Kidney (tissue), 14 donors: ENCODE measurements around the gene OR10AD1. TPM values are rescaled to one million over a fixed set of nuclear protein-coding genes. Genes with fewer than 3 reads are reported as not detected.

Experiments used
- DNase-seq, 5 donors: peaks; one replicate each; pipeline ENCODE4 v3.0.0-alpha.2; 2013 to 2020
- FAIRE-seq: peaks from 2 replicates; lab custom pipeline; 2012; peaks lifted over from hg19 to GRCh38; lab: Jason Lieb, UNC
- H3K27ac ChIP-seq, 2 donors: one replicate each; pipeline ENCODE4 v1.7.0; 2013; ENCODE audit warnings: low read depth in 2 of 2, low read length in 2 of 2, inconsistent platforms in 1 of 2
- H3K27me3 ChIP-seq: one replicate; pipeline ENCODE4 v1.7.1; 2013; ENCODE audit warnings: low read length, inconsistent platforms; ENCODE audit not compliant: control insufficient read depth, insufficient read depth
- H3K36me3 ChIP-seq, 3 donors: one replicate each; pipeline versions ENCODE4 v1.7.0 to v1.7.1; 2013; ENCODE audit warnings: low read length in 3 of 3, control low read depth in 1 of 3, inconsistent platforms in 1 of 3; ENCODE audit not compliant: insufficient read depth in 3 of 3, control insufficient read depth in 2 of 3
- H3K4me1 ChIP-seq, 3 donors: one replicate each; pipeline versions ENCODE4 v1.7.0 to v1.7.1; 2013; ENCODE audit warnings: low read length in 3 of 3, inconsistent platforms in 1 of 3, low read depth in 1 of 3; ENCODE audit not compliant: control insufficient read depth in 2 of 3, insufficient read depth in 2 of 3
- H3K4me3 ChIP-seq, 3 donors: one replicate each; pipeline versions ENCODE4 v1.7.0 to v1.8.1; 2013; ENCODE audit warnings: low read length in 3 of 3, control low read depth in 1 of 3, inconsistent platforms in 1 of 3
- H3K9ac ChIP-seq, 3 donors: one replicate each; pipeline versions ENCODE4 v1.7.0 to v1.7.1; 2013; ENCODE audit warnings: low read length in 3 of 3, control low read depth in 1 of 3, inconsistent platforms in 1 of 3
- H3K9me3 ChIP-seq, 3 donors: one replicate each; pipeline versions ENCODE4 v1.7.0 to v1.7.1; 2013; ENCODE audit warnings: low read length in 3 of 3, control low read depth in 1 of 3, inconsistent platforms in 1 of 3; ENCODE audit not compliant: control insufficient read depth in 2 of 3, insufficient read depth in 1 of 3
- intact Hi-C: fragments of 100-400 bp; cut with DNase I; formaldehyde crosslinking; loops from one replicate; pipeline ENCODE4 v1.11.1; 2022
- polyA plus RNA-seq: library from polyadenylated mRNA; stranded (reverse); fragments of 350-450 nt; fragmentation: Illumina TruSeq; extraction: RNeasy Lipid Tissue Mini Kit (QIAGEN cat#74804); gene quantifications from one replicate; pipeline ENCODE4 v1.2.3, GENCODE V29; 2014; ENCODE audit warnings: low read depth, low replicate concordance; ENCODE audit not compliant: insufficient read depth
- total RNA-seq: library from RNA; stranded (reverse); fragmentation: NEBNext Ultra II Directional; extraction: Animal tissue kit (Norgen Biotek cat#: 25700); gene quantifications from one replicate; pipeline ENCODE4 v1.2.1, GENCODE V29; 2021
- TF ChIP-seq, protein P1 (sequence below): IDR thresholded peaks from 3 replicates; pipeline ENCODE4 v1.5.1; 2012; ENCODE audit warnings: mild to moderate bottlenecking, moderate library complexity, borderline replicate concordance; ENCODE audit not compliant: insufficient read depth; ENCODE audit errors: extremely low read depth
- donor health status: control.
- donor health status: control.
- donor health status: control.
- donor health status: control.
- donor health status: control.
- donor health status: DM: yes; HTN: yes; CAD: no.
- donor health status: Normal renal cell carcinoma (clear cell type).

OR10AD1 gene
- total and polyA plus RNA-seq, 2 donors from 2014 or later: not detected

DNA sequence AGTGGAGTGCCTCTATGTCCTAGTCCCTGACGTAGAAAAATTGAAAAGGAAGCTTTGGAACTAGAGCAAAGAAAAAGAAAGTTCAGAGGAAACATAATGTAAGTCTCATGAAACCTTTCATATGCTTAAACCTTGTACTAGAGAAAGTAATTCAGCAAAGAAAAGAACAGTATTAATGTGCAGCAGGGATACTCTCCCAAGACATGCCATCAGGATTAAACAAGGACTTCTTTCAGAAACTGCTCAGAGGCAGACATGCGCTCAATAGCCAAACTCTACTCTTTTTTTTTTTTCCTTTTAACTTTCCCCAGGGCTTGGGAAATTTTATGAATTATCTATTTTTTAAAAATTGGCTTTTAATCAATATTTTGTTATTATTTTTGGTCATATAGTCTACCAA, 38.6 kb downstream of the OR10AD1 start:
- H3K36me3 ChIP-seq: no peaks in the 10 kb centered on the region
- H3K9ac ChIP-seq: no peak overlapping the region
- no peak for FAIRE-seq
- intact Hi-C loops: no loop called here
- TF ChIP-seq, protein P1, sequence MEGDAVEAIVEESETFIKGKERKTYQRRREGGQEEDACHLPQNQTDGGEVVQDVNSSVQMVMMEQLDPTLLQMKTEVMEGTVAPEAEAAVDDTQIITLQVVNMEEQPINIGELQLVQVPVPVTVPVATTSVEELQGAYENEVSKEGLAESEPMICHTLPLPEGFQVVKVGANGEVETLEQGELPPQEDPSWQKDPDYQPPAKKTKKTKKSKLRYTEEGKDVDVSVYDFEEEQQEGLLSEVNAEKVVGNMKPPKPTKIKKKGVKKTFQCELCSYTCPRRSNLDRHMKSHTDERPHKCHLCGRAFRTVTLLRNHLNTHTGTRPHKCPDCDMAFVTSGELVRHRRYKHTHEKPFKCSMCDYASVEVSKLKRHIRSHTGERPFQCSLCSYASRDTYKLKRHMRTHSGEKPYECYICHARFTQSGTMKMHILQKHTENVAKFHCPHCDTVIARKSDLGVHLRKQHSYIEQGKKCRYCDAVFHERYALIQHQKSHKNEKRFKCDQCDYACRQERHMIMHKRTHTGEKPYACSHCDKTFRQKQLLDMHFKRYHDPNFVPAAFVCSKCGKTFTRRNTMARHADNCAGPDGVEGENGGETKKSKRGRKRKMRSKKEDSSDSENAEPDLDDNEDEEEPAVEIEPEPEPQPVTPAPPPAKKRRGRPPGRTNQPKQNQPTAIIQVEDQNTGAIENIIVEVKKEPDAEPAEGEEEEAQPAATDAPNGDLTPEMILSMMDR: no peak
- H3K27me3 ChIP-seq: no peaks in the 10 kb centered on the region
- H3K4me1 ChIP-seq: no peaks in the 10 kb centered on the region
- no peak for DNase-seq
- H3K27ac ChIP-seq: no peak overlapping the region
- H3K4me3 ChIP-seq: no peak overlapping the region
- H3K9me3 ChIP-seq: no peaks in the 10 kb centered on the region

DNA sequence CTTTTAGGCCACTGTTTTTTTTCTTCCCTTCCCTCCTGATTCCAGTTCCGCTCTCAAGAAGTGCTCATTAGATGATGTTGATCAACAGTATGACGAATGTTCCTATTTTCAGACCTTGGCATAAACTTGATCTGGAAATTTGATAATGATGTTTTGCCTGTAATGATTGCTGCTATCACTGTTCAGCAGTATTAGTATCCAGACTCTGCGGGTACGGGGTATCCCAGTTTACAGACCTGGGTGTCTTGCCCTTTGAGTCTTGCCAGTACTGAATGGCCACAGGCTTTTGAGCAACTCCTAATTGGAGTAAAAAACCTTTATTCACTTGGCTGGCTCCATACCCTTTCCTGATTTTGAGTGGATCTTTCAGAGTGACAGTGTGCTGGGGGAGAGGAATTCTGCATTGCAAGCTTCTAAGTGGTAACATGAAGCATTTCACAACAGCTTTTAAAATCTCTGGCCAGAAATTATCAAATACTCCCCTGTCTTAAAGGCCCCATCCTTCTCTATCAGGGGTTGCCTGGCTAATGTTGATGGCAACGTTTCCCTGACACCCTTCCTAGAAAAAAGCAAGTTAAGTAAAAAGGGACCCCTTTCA, 39.8 kb downstream of the OR10AD1 start:
- H3K9ac ChIP-seq: no peak overlapping the region
- H3K27me3 ChIP-seq: no peaks in the 10 kb centered on the region
- no peak overlapping the region for H3K27ac ChIP-seq
- intact Hi-C loops: no loop called here
- DNase-seq: no peak
- no peaks in the 10 kb centered on the region for H3K36me3 ChIP-seq
- no peaks in the 10 kb centered on the region for H3K9me3 ChIP-seq
- no peaks in the 10 kb centered on the region for H3K4me1 ChIP-seq
- FAIRE-seq: no peak
- TF ChIP-seq, protein P1: no peak
- H3K4me3 ChIP-seq: no peak overlapping the region

DNA sequence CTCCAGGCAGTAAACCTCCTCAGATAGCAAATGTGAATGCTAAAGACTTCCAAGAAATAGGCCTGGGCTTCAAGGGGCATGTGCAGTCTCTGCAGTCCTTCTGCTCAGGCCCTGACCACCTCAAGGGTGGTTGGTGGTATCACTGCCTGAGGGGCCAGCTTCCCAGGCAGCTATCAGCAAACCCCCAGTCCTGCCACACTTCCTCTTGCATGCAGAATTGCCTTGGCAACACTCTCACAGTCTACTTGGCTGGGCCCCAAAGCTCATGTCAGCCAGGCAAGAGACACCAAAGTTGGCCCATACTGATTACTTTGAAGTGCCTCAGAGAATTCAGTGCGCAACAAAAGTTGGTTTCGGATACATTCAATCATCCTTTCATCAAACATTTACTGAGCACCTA, 42.3 kb downstream of the OR10AD1 start:
- Histone ChIP-seq H3K27me3 (no peaks in the 10 kb centered on the region), H3K4me1 (peaks cover 0 to 2% (median 0%) of the 10 kb centered on the region in 3 donors), H3K9me3 (no peaks in the 10 kb centered on the region), H3K27ac (no peak overlapping the region), H3K36me3 (no peaks in the 10 kb centered on the region), H3K4me3 (no peak overlapping the region), H3K9ac (no peak overlapping the region)
- DNase-seq (no peak), FAIRE-seq (no peak)
- TF ChIP-seq, protein P1: no peak
- intact Hi-C loops: no loop called here

DNA sequence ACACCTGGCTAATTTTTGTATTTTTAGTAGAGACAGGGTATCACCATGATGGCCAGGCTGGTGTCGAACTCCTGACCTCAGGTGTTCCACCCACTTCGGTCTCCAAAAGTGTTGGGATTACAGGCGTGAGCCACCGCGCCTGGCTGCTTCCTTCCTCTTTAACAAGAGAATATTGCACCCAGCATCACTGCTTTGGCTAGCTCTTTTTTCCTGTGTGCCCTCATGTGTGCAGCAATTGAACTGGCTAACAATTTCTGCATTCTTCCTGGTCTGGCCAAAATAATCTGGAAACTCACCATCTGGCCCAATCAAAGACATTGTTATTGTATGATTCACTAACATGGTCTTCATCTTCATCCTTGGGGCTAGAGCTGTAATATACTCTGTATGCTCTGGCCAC, 43.0 kb downstream of the OR10AD1 start:
- FAIRE-seq (no peak), DNase-seq (no peak)
- H3K9ac ChIP-seq: no peak overlapping the region
- TF ChIP-seq, protein P1: no peak
- no peaks in the 10 kb centered on the region for H3K9me3 ChIP-seq
- H3K27ac ChIP-seq: no peak overlapping the region
- H3K4me3 ChIP-seq: no peak overlapping the region
- intact Hi-C loops: no loop called here
- no peaks in the 10 kb centered on the region for H3K36me3 ChIP-seq
- H3K27me3 ChIP-seq: no peaks in the 10 kb centered on the region
- peaks cover 0 to 2% (median 0%) of the 10 kb centered on the region in 3 donors for H3K4me1 ChIP-seq
